Neural cell (in vitro differentiated cells): Measurements from ENCODE around the gene PCIF1. TPM values are rescaled to one million over a fixed set of nuclear protein-coding genes. Genes with fewer than 3 reads are reported as not detected.

Experiments
- H2AFZ ChIP-seq: fragments of 200-600, 300-800 bp; sonication (generic), shearing (Covaris generic); 2 replicates; pipeline ENCODE4 v1.6.0; 2014; ENCODE audit warnings: low read depth, mild to moderate bottlenecking, antibody characterized with exemption, low read length, moderate library complexity
- H3F3A ChIP-seq: fragments of 200-600 bp; shearing (Covaris generic); 2 replicates; pipeline ENCODE4 v1.6.1; 2016; ENCODE audit warnings: mild to moderate bottlenecking, moderate library complexity, mixed read lengths, antibody characterized with exemption, low read length; ENCODE audit not compliant: insufficient read depth, poor library complexity, severe bottlenecking
- H3K27ac ChIP-seq: fragments of 200-600, 300-800 bp; sonication (generic), shearing (Covaris generic); 2 replicates; pipeline ENCODE4 v1.5.1; 2014; ENCODE audit warnings: mild to moderate bottlenecking, low read length, moderate library complexity
- H3K27me3 ChIP-seq: fragments of 300-800, 200-600 bp; sonication (generic), shearing (Covaris generic); 2 replicates; pipeline ENCODE4 v1.6.0; 2014; ENCODE audit warnings: mild to moderate bottlenecking, low read depth, low read length, moderate library complexity; ENCODE audit not compliant: insufficient read depth
- H3K36me3 ChIP-seq: fragments of 300-800, 200-600 bp; sonication (generic), shearing (Covaris generic); 2 replicates; pipeline ENCODE4 v1.5.1; 2014; ENCODE audit warnings: mild to moderate bottlenecking, antibody characterized with exemption, low read length, moderate library complexity; ENCODE audit not compliant: insufficient read depth
- H3K4me2 ChIP-seq: fragments of 300-800, 200-600 bp; sonication (generic), shearing (Covaris generic); 2 replicates; pipeline ENCODE4 v1.6.0; 2014; ENCODE audit warnings: mild to moderate bottlenecking, low read length
- H3K4me3 ChIP-seq: fragments of 300-800, 200-600 bp; sonication (generic), shearing (Covaris generic); 2 replicates; pipeline ENCODE4 v1.5.1; 2014; ENCODE audit warnings: mild to moderate bottlenecking, low read length, moderate library complexity
- H3K79me2 ChIP-seq: fragments of 200-600 bp; shearing (Covaris generic); replicated peaks from 2 replicates; pipeline ENCODE4 v1.6.0; 2014; ENCODE audit warnings: mild to moderate bottlenecking, low read length, moderate library complexity; ENCODE audit not compliant: insufficient read depth
- H3K9ac ChIP-seq: fragments of 300-800, 200-600 bp; sonication (generic), shearing (Covaris generic); 2 replicates; pipeline ENCODE4 v1.6.1; 2016; ENCODE audit warnings: mild to moderate bottlenecking, low read length, mixed read lengths
- H3K9me2 ChIP-seq: fragments of 200-600 bp; shearing (Covaris generic); 2 replicates; pipeline ENCODE4 v1.6.1; 2016; ENCODE audit warnings: mild to moderate bottlenecking, low read length, mixed read lengths; ENCODE audit not compliant: insufficient read depth
- H3K9me3 ChIP-seq: fragments of 200-600, 300-800 bp; sonication (generic), shearing (Covaris generic); 2 replicates; pipeline ENCODE4 v1.6.1; 2016; ENCODE audit warnings: mild to moderate bottlenecking, mixed run types, low read length, moderate library complexity, mixed read lengths
- H4K20me1 ChIP-seq: fragments of 200-600 bp; shearing (Covaris generic); 2 replicates; pipeline ENCODE4 v1.6.1; 2016; ENCODE audit warnings: mild to moderate bottlenecking, mixed run types; ENCODE audit not compliant: insufficient read depth
- EP300 ChIP-seq: fragments of 450-650 bp; conservative IDR thresholded peaks from 2 replicates; pipeline ENCODE4 v1.6.1; 2014; ENCODE audit warnings: antibody characterized with exemption, mild to moderate bottlenecking, moderate library complexity; ENCODE audit not compliant: poor library complexity, severe bottlenecking
- EZH2 ChIP-seq: fragments of 200-600, 300-800 bp; shearing (Covaris generic), sonication (generic); IDR thresholded peaks from 2 replicates; pipeline ENCODE4 v1.6.1; 2014; ENCODE audit warnings: antibody characterized with exemption, low read length, borderline replicate concordance, mild to moderate bottlenecking; ENCODE audit not compliant: insufficient read depth, poor library complexity, severe bottlenecking
- MXI1 ChIP-seq: fragments of 450-650 bp; conservative IDR thresholded peaks from 2 replicates; pipeline ENCODE4 v1.6.1; 2014; ENCODE audit warnings: antibody characterized with exemption, mild to moderate bottlenecking; ENCODE audit not compliant: poor library complexity, severe bottlenecking
- POLR2AphosphoS5 ChIP-seq: IDR thresholded peaks from 2 replicates; pipeline ENCODE4 v1.6.1; 2012
- RAD21 ChIP-seq: fragments of 450-650 bp; conservative IDR thresholded peaks from 2 replicates; pipeline ENCODE4 v1.6.1; 2014; ENCODE audit warnings: antibody characterized with exemption, mild to moderate bottlenecking, moderate library complexity
- SMC3 ChIP-seq: fragments of 450-650 bp; conservative IDR thresholded peaks from 2 replicates; pipeline ENCODE4 v1.6.1; 2014; ENCODE audit warnings: antibody characterized with exemption, mild to moderate bottlenecking, moderate library complexity; ENCODE audit not compliant: poor library complexity
- TAF1 ChIP-seq: IDR thresholded peaks from 2 replicates; pipeline ENCODE4 v1.6.1; 2012; ENCODE audit warnings: low read depth
- polyA plus RNA-seq: library from polyadenylated mRNA; depleted of rRNA; stranded (reverse); fragments of >200 nt; gene quantifications from 2 replicates; pipeline ENCODE4 v1.2.3, GENCODE V29; 2014
- TF ChIP-seq, protein P1 (sequence below): IDR thresholded peaks from 2 replicates; pipeline ENCODE4 v1.6.1; 2012; ENCODE audit warnings: borderline replicate concordance
- TF ChIP-seq, protein P2 (sequence below): fragments of 450-650 bp; IDR thresholded peaks from 2 replicates; pipeline ENCODE4 v1.5.1; 2014; ENCODE audit warnings: antibody characterized with exemption, mild to moderate bottlenecking, moderate library complexity; ENCODE audit not compliant: poor library complexity, severe bottlenecking

PCIF1 gene
- polyA plus RNA-seq, 1 donor from 2014 or later: 28.3 TPM

DNA sequence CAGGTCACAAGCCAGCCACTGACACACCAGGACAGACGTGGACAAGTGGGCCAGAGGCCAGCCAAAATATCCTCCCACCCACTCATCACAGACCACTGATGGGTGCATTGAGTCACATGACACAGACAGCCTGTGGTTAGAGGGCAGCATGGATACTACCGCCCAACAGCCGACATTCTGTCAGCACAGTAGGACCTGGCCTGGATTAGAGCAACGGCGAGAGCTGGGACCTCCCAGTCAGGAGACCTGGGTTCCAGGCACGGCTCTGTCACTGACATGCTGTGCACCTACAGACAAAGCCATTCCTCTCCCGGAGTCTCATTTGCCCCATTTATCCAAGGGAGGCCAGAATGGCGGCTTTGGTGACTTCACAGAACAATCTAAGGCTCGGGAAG, 29.5 kb downstream of the PCIF1 start:
- Histone ChIP-seq H3K79me2 (no peaks in the 10 kb centered on the region), H4K20me1 (no peaks in the 10 kb centered on the region), H2AFZ (no peak overlapping the region), H3K9ac (no peak overlapping the region), H3K4me3 (no peak overlapping the region), H3F3A (no peaks in the 10 kb centered on the region), H3K4me2 (no peak overlapping the region), H3K27me3 (no peaks in the 10 kb centered on the region), H3K27ac (no peak overlapping the region), H3K36me3 (no peaks in the 10 kb centered on the region), H3K9me2 (no peaks in the 10 kb centered on the region), H3K9me3 (no peaks in the 10 kb centered on the region)
- TF ChIP-seq POLR2AphosphoS5 (no peak), EZH2 (no peak), MXI1 (no peak), SMC3 (no peak), EP300 (no peak), TAF1 (no peak), RAD21 (no peak)
- TF ChIP-seq, protein P1, sequence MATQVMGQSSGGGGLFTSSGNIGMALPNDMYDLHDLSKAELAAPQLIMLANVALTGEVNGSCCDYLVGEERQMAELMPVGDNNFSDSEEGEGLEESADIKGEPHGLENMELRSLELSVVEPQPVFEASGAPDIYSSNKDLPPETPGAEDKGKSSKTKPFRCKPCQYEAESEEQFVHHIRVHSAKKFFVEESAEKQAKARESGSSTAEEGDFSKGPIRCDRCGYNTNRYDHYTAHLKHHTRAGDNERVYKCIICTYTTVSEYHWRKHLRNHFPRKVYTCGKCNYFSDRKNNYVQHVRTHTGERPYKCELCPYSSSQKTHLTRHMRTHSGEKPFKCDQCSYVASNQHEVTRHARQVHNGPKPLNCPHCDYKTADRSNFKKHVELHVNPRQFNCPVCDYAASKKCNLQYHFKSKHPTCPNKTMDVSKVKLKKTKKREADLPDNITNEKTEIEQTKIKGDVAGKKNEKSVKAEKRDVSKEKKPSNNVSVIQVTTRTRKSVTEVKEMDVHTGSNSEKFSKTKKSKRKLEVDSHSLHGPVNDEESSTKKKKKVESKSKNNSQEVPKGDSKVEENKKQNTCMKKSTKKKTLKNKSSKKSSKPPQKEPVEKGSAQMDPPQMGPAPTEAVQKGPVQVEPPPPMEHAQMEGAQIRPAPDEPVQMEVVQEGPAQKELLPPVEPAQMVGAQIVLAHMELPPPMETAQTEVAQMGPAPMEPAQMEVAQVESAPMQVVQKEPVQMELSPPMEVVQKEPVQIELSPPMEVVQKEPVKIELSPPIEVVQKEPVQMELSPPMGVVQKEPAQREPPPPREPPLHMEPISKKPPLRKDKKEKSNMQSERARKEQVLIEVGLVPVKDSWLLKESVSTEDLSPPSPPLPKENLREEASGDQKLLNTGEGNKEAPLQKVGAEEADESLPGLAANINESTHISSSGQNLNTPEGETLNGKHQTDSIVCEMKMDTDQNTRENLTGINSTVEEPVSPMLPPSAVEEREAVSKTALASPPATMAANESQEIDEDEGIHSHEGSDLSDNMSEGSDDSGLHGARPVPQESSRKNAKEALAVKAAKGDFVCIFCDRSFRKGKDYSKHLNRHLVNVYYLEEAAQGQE: no peak
- TF ChIP-seq, protein P2, sequence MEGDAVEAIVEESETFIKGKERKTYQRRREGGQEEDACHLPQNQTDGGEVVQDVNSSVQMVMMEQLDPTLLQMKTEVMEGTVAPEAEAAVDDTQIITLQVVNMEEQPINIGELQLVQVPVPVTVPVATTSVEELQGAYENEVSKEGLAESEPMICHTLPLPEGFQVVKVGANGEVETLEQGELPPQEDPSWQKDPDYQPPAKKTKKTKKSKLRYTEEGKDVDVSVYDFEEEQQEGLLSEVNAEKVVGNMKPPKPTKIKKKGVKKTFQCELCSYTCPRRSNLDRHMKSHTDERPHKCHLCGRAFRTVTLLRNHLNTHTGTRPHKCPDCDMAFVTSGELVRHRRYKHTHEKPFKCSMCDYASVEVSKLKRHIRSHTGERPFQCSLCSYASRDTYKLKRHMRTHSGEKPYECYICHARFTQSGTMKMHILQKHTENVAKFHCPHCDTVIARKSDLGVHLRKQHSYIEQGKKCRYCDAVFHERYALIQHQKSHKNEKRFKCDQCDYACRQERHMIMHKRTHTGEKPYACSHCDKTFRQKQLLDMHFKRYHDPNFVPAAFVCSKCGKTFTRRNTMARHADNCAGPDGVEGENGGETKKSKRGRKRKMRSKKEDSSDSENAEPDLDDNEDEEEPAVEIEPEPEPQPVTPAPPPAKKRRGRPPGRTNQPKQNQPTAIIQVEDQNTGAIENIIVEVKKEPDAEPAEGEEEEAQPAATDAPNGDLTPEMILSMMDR: no peak

DNA sequence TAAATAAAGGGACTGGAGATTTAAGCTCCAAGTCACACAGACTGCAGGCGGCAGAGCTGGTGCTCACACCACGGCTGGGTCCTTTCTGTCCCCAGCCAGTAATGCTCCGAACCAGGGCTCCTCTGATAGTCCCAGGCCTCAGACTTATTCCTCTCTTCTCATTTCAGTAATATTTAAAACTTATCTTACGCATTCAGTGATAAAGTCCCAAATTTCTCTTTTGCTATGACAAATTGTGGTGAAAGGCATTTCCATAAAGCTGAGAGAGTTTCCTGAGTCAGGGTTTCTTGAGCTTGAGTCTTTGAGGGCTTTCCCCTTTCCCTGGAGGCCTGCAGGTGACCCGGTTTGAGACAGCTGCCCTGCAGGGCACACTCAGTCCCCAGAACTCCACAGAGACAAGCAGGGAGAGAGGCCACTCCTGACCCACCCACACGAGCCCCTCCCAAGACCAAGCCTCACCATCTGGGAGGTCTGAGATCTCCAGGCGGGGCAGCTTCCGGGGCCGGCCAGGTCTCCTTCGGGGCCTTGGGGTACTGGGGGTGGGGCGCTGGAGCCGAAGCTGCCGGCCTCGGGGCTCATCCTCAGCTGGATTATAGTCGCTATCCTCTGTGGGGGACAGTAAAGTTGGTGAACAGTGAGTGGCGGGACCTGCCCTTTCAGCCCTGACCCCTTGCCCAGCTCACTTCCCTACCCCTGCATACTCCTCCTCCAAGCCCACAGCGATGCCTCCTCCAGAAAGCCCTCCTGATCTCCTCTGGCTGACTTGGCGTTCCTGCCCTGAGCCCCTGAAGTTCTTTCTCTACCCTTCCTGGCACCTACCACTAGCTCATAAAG, 30.9 kb downstream of the PCIF1 start:
- Histone ChIP-seq H2AFZ (no peak overlapping the region), H3F3A (no peaks in the 10 kb centered on the region), H3K36me3 (no peaks in the 10 kb centered on the region), H3K27ac (no peak overlapping the region), H3K9ac (no peak overlapping the region), H3K79me2 (no peaks in the 10 kb centered on the region), H4K20me1 (no peaks in the 10 kb centered on the region), H3K4me2 (no peak overlapping the region), H3K27me3 (no peaks in the 10 kb centered on the region), H3K9me3 (no peaks in the 10 kb centered on the region), H3K4me3 (no peak overlapping the region), H3K9me2 (no peaks in the 10 kb centered on the region)
- TF ChIP-seq MXI1: no peak
- TF ChIP-seq EP300: no peak
- TF ChIP-seq, protein P1: no peak
